Kidney glomerular epithelial cell (primary cell): Measurements from ENCODE around the gene SNTG2.

Experiments
- DNase-seq: peaks from one replicate; lab custom pipeline; 2025; lab: John Stamatoyannopoulos, UW

Gene SNTG2

DNA sequence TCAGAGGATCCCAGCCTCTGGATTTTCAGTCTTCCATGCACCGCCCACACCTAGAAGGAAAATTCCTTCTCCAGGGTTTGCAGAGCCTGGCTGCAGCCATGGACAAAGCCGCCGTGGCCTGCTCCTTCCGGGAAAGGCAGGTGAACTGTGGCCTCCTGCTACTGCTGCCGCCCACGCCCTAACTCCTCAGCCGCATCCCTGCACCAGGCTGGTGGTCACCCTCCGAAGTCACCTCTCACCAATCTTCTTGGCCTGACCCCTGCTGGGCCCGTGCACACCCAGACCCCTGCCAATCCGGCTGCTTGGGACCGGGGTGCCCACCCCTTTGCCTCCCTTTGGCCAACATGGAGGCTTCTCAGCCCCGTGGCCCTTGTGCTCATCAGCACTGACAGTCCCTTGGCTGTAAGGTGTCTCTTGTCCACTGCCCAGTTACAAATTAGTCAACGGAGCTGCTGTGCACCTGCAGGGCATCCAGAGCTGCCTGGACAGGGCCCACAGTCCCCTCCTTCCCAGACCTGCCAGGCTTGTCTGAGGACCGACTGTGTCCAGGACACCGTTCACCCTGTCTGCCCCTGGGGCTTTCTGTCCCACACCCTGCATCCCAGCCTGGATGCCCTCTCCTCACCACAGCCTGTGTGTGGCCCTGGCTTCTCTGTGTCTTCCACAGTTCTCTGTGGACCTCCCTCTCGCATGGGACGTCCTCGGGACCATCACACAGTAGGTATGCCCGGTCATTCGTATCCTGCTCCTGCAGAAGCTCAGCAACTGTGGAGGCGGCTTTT is 332.6 kb downstream of the SNTG2 start:
- no peak for DNase-seq

DNA sequence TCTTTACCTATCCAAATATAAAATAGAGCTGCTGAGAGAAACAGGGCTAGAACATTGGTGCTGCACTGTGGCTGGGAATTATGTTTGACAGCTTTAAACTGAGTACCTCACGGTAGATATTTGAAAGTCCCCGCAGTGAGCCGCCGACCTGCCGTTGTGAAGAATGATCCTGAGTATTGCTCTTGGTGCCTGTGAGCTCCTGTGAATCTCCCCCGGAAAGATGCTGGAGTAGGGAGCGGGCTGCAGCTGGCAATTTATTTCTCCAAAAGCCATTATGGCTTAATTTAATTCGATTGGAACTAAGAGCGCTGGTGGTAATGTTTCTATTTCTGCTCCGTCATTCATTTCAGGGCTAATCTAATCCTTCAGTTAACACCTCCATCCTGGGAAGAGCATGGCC is 333.2 kb downstream of the SNTG2 start:
- DNase-seq: no peak

GRCh38 chr2:1286929-1287328 is 336.3 kb downstream of the SNTG2 start:
- DNase-seq: peak; percentile 12

- DNase-seq: no peak
Observed at GRCh38 chr2:1287427-1287826, 336.8 kb downstream of the SNTG2 start.

DNA sequence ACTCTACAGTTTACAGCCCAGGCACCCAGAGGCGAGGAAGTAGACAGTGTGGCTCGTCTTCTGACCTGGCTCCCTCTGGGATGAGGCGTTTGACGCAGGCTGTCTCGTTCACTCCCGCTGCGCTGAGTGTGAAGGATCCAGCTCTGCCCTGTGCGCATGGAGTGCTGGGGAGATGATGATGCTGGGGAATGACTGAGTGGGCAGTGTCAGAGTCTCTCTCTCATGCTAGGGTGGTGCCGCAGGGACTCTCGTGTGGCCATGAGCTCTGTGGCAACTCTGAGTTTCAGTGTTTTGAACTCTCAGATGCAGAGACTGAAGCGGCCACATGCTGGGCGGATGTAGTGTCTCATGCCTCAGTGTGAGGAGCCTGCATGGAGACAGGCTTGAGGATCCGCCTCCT is 344.3 kb downstream of the SNTG2 start:
- no peak for DNase-seq

DNA sequence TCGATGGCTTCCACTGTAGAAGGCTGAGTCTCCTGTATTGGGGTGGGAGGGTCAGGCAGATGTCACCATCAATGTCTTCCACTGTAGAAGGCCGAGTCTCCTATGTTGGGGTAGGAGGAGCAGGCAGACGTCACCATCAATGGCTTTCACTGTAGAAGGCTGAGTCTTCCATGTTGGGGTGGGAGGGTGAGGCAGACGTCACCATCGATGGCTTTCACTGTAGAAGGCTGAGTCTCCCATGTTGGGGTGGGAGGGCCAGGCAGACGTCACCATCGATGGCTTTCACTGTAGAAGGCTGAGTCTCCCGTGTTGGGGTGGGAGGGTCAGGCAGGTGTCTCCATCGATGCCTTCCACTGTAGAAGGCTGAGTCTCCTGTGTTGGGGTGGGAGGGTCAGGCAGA is 345.1 kb downstream of the SNTG2 start:
- no peak for DNase-seq

DNA sequence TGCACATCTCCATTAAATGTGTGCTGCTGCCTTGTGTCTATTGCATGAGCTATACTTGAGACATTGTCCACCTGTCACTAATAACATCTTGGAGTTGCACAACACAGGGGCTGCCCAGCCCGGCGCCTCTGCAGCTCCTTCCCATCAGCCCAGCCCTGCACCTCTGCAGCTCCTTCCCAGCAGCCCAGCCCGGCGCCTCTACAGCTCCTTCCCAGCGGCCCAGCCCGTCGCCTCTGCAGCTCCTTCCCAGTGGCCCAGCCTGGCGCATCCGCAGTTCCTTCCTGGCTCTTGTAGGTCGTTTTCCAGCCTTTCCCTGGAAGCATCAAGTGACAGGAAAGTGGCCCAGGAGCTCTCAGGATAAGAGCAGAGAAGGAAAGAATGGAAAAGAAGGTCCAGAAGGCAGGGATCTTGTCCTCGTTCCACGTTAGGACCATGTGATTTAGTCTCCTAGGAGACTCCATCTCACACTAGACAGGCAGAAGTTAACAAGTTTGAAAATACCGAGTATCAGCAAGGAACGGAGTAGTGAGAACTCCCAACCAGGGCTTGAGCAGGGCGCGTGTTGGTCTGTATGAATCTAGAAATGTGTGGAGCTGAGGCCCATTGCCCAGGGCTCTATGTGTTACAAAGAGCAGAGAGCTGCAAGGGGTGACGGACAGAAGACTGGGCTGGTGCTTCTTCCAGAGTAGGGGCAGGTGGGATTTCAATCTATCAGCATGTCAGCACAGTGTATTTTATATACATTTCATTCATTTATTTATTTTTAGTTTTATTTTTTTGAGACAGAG is 346.9 kb downstream of the SNTG2 start:
- no peak for DNase-seq

DNA sequence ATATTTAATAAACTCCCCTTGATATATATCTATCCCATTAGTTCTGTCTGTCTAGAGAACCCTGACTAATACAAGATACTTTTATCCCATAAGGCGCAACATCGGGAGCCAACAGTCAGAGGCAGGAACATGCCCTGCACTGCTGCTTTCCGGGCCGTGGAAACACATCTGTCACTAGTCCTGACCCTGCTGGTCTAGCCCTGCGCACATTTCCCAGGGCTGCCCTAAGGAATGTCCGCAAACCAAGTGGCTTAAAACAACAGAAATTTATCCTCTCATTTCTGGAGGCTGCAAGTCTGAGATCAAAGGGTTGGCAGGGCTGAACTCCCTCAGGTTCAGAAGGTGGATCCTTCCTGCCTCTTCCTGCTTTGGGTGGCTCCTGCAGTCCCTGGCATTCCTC is 348.4 kb downstream of the SNTG2 start:
- DNase-seq: no peak

DNA sequence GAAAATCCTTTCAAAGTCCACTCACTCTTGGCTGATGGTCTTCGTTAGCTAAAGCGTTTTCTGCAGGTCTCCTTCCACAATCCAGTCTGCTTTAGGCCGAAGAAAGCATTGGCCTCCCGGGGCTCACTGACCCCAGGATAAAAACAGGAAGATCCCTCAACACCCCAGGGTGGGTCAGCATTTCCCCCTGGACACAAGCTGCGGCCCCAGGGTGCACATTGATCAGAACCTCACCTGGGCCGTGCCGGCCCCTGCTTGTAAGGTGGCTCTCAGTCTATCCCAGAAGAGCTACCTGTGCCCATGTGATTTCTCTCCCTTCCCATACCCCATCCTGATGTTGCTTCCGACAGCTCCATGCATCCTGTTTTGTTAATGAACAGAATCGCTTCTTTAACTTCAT is 349.6 kb downstream of the SNTG2 start:
- no peak for DNase-seq

DNA sequence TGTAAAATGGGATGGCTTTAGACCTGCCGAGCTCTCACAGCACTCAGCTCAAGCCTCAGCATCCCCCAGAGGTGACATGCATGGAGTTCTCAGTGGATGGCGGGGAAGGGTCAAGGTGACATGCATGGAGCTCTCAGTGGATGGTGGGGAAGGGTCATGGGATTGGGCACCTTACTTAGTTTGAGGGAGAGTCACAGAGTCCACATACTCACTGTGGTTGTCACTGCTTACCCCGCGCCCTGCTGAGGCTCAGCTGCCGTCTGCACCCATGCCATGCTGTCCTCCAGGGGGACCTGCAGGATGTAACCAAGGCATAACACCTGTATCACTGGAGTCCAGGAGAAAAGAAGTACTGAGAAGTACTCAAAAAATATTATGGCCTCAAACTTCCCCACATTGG is 350.4 kb downstream of the SNTG2 start:
- DNase-seq: no peak

- no peak for DNase-seq
Observed at GRCh38 chr2:1305342-1306013, 354.8 kb downstream of the SNTG2 start.

GRCh38 chr2:1306014-1306686 is 355.5 kb downstream of the SNTG2 start:
- DNase-seq: no peak

DNA sequence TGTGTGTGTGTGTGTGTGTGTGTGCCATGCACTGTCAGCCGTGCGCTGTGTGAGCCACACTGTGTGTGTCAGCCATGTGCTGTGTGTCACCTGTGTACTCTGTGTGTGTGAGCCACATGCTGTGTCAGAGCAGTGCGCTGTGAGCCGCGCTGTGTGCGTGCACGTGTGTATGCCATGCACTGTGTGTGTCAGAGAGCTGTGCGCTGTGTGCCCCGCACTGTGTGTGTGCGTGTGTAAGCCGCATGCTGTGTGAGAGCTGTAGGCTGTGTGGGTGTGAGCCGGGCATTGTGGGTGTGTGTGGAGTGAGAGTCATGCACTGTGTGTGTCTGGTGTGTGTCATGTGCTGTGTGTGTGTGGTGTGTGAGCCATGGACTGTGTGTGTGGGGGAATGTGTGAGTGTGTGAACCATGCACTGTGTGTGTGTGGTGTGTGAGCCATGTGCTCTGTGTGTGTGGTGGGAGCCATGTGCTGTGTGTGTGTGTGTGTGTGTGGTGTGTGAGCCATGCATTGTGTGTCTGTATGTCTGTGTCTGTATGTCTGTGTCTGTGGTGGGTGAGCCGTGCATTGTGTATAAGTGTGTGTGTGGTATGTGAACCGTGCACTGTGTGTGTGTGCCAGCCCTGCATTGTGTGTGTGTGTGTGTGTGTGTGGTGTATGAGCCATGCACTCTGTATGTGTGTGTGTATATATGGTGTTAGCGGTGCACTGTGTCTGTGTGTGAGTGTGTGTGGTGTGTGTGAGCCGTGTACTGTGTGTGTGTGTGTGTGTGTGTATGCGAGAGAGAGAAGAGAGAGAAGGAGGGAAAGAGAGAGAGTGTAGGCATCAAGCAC is 356.3 kb downstream of the SNTG2 start:
- no peak for DNase-seq

DNA sequence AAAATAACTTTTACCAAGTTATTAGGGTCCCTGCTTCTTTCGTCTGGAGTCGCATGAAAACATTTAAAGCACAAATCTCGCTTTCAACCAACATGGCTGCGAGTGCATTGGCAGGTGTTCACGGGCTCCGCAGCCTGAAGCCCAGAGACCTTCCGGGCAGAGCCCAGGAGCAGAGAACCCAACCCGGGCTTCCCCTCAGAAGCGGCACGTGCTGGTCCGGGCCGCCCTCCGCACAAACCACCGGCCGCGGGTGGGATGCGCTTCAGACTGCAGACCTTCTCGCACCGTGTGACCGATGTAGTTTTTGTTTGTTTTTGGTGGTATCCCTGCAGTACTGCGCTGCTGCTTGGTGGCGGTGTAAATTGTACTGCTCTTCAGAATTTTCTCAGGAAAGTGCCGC is 357.0 kb downstream of the SNTG2 start:
- DNase-seq: no peak

GRCh38 chr2:1308678-1309077 is 358.0 kb downstream of the SNTG2 start:
- no peak for DNase-seq

- no peak for DNase-seq
Observed at GRCh38 chr2:1309507-1309906, 358.9 kb downstream of the SNTG2 start.

- DNase-seq: no peak
Observed at GRCh38 chr2:1310202-1310601, 359.6 kb downstream of the SNTG2 start.

GRCh38 chr2:1310866-1311265 is 360.2 kb downstream of the SNTG2 start:
- DNase-seq: no peak

DNA sequence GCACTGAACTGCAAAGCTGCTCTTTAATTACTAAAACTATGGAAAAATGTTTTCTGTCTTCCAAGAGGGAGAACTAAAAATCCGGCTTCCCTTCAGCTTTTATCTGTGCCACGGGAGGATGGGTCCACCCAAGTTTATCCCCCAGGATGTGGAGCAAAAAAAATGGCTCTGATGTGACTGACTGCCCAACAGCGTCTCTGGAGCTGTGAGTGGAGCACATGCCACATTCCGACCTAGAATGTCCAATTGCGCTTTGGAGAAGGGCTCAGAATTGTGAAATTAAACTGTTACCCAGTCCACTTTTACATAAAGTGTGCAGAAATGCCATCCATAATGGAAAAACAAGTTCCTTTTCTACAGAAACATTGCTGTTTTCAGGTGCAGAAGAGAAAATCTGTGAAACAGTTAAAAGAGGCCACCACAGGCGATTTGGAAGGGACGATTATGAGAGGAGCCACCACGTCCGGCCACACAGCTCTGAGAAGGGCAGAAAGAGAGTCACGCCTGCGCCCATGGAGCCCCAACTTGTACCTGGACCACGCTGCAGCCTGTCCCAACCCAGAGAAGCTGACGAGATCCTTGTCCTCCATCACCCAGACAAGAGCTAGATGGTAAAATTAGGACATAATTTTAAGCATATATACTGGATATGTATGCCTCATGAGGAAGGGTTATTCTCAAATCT is 362.7 kb downstream of the SNTG2 start:
- DNase-seq: no peak

GRCh38 chr2:1314254-1314653 is 363.6 kb downstream of the SNTG2 start:
- DNase-seq: no peak
